ENCODE data around the gene GNAZ. TPM values are rescaled to one million over a fixed set of nuclear protein-coding genes. Genes with fewer than 3 reads are reported as not detected.
"Not testable (repeated sequence)": the region's sequence is repeated elsewhere in the genome, so short reads cannot be mapped to it uniquely, and the experiment has no call there.

GNAZ gene
- total RNA-seq, 1 experiment from 2014 or later: 3.9 TPM

- in situ Hi-C loops (cut with HindIII; ENCODE audit: low pct_unique_long_range_greater_than_20kb, low sequenced_read_pairs): no loop called here
- DNase-seq (ENCODE audit: low read depth, low spot score): peak; percentile 78
Observed at GRCh38 chr22:23128269-23129108, 58.2 kb downstream of the GNAZ start.

GRCh38 chr22:23129149-23129548, 58.8 kb downstream of the GNAZ start:
- in situ Hi-C loops (cut with HindIII; ENCODE audit: low pct_unique_long_range_greater_than_20kb, low sequenced_read_pairs): no loop called here
- no peak for DNase-seq (ENCODE audit: low read depth, low spot score)

GRCh38 chr22:23130697-23131096, 60.4 kb downstream of the GNAZ start:
- in situ Hi-C loops (cut with HindIII; ENCODE audit: low pct_unique_long_range_greater_than_20kb, low sequenced_read_pairs): no loop called here
- DNase-seq (ENCODE audit: low read depth, low spot score): no peak

- DNase-seq (ENCODE audit: low read depth, low spot score): no peak
- in situ Hi-C loops (cut with HindIII; ENCODE audit: low pct_unique_long_range_greater_than_20kb, low sequenced_read_pairs): no loop called here
Observed at GRCh38 chr22:23131931-23132330, 61.6 kb downstream of the GNAZ start.

- no peak for DNase-seq (ENCODE audit: low read depth, low spot score)
- in situ Hi-C loops (cut with HindIII; ENCODE audit: low pct_unique_long_range_greater_than_20kb, low sequenced_read_pairs): no loop called here
Observed at GRCh38 chr22:23132376-23133091, 62.2 kb downstream of the GNAZ start.

- DNase-seq (ENCODE audit: low read depth, low spot score): no peak
- in situ Hi-C loops (cut with HindIII; ENCODE audit: low pct_unique_long_range_greater_than_20kb, low sequenced_read_pairs): no loop called here
Observed at GRCh38 chr22:23133922-23134321, 63.6 kb downstream of the GNAZ start.

- in situ Hi-C loops (cut with HindIII; ENCODE audit: low pct_unique_long_range_greater_than_20kb, low sequenced_read_pairs); DNase-seq (ENCODE audit: low read depth, low spot score): not testable (repeated sequence)
Observed at GRCh38 chr22:23136991-23137390, 66.7 kb downstream of the GNAZ start.

- in situ Hi-C loops (cut with HindIII; ENCODE audit: low pct_unique_long_range_greater_than_20kb, low sequenced_read_pairs): no loop called here
- DNase-seq (ENCODE audit: low read depth, low spot score): no peak
Observed at GRCh38 chr22:23137468-23137867, 67.1 kb downstream of the GNAZ start.

GRCh38 chr22:23137905-23138561, 67.7 kb downstream of the GNAZ start:
- in situ Hi-C loops (cut with HindIII; ENCODE audit: low pct_unique_long_range_greater_than_20kb, low sequenced_read_pairs): no loop called here
- no peak for DNase-seq (ENCODE audit: low read depth, low spot score)

GRCh38 chr22:23138584-23139435, 68.5 kb downstream of the GNAZ start:
- DNase-seq (ENCODE audit: low read depth, low spot score): no peak
- in situ Hi-C loops (cut with HindIII; ENCODE audit: low pct_unique_long_range_greater_than_20kb, low sequenced_read_pairs): no loop called here

- in situ Hi-C loops (cut with HindIII; ENCODE audit: low pct_unique_long_range_greater_than_20kb, low sequenced_read_pairs): no loop called here
- DNase-seq (ENCODE audit: low read depth, low spot score): no peak
Observed at GRCh38 chr22:23140385-23140784, 70.1 kb downstream of the GNAZ start.

GRCh38 chr22:23142546-23143105, 72.3 kb downstream of the GNAZ start:
- DNase-seq (ENCODE audit: low read depth, low spot score): no peak
- in situ Hi-C loops (cut with HindIII; ENCODE audit: low pct_unique_long_range_greater_than_20kb, low sequenced_read_pairs): no loop called here

- DNase-seq (ENCODE audit: low read depth, low spot score): no peak
- in situ Hi-C loops (cut with HindIII; ENCODE audit: low pct_unique_long_range_greater_than_20kb, low sequenced_read_pairs): no loop called here
Observed at GRCh38 chr22:23143119-23143518, 72.8 kb downstream of the GNAZ start.

- no peak for DNase-seq (ENCODE audit: low read depth, low spot score)
- in situ Hi-C loops (cut with HindIII; ENCODE audit: low pct_unique_long_range_greater_than_20kb, low sequenced_read_pairs): no loop called here
Observed at GRCh38 chr22:23144432-23144831, 74.1 kb downstream of the GNAZ start.

GRCh38 chr22:23144932-23145877, 74.9 kb downstream of the GNAZ start, which contains the start of gene RAB36:
Gene RAB36, plus strand, starts transcription at chr22:23145477. Its CDS starts 1,140 bp downstream, at chr22:23146617.
- in situ Hi-C loops (cut with HindIII; ENCODE audit: low pct_unique_long_range_greater_than_20kb, low sequenced_read_pairs): no loop called here
- DNase-seq (ENCODE audit: low read depth, low spot score): peak; percentile 89

- in situ Hi-C loops (cut with HindIII; ENCODE audit: low pct_unique_long_range_greater_than_20kb, low sequenced_read_pairs): no loop called here
- no peak for DNase-seq (ENCODE audit: low read depth, low spot score)
Observed at GRCh38 chr22:23145878-23146470, 75.7 kb downstream of the GNAZ start.

Measured in SK-MEL-5 (cell line).